HepG2 (cell line): Measurements from ENCODE around the gene KTN1. TPM values are rescaled to one million over a fixed set of nuclear protein-coding genes. Genes with fewer than 3 reads are reported as not detected.

ENCODE experiments used
- FOXA1 ChIP-seq, 2 experiments: fragments of 450-650 bp in 1 of 2; sonication (generic) in 1 of 2; formaldehyde crosslinking in 1 of 2; IDR thresholded peaks; 2 replicates each; pipeline versions ENCODE4 v1.4.0 to v1.6.1; 2016 to 2020; ENCODE audit warnings: missing genetic modification reagents in 1 of 2
- FOXJ3 ChIP-seq: sonication (generic); formaldehyde crosslinking; IDR thresholded peaks from 2 replicates; pipeline ENCODE4 v1.4.0; 2020; ENCODE audit warnings: missing genetic modification reagents, mild to moderate bottlenecking, borderline replicate concordance
- MEF2D ChIP-seq: sonication (generic); formaldehyde crosslinking; IDR thresholded peaks from 2 replicates; pipeline ENCODE4 v1.5.1; 2020; ENCODE audit warnings: mild to moderate bottlenecking, missing genetic modification reagents
- PATZ1 ChIP-seq: sonication (generic); formaldehyde crosslinking; IDR thresholded peaks from 2 replicates; pipeline ENCODE4 v1.4.0; 2020; ENCODE audit warnings: missing genetic modification reagents
- PITX1 ChIP-seq: sonication (generic); formaldehyde crosslinking; IDR thresholded peaks from 2 replicates; pipeline ENCODE4 v1.5.1; 2020; ENCODE audit warnings: mild to moderate bottlenecking, missing genetic modification reagents
- PLRG1 ChIP-seq: fragments of 450-650 bp; conservative IDR thresholded peaks from 2 replicates; pipeline ENCODE4 v1.6.1; 2016
- RNF2 ChIP-seq: fragments of 450-650 bp; conservative IDR thresholded peaks from 2 replicates; pipeline ENCODE4 v1.6.1; 2016; ENCODE audit warnings: low read depth
- SRSF9 ChIP-seq: fragments of 200-400 bp; formaldehyde crosslinking; IDR thresholded peaks from 2 replicates; pipeline ENCODE4 v1.6.1; 2018; ENCODE audit warnings: borderline replicate concordance, mild to moderate bottlenecking, low read depth, low read length; ENCODE audit not compliant: insufficient read depth, poor library complexity, severe bottlenecking
- ZNF142 ChIP-seq: sonication (generic); formaldehyde crosslinking; IDR thresholded peaks from 2 replicates; pipeline ENCODE4 v1.4.0; 2020; ENCODE audit warnings: missing genetic modification reagents
- ZNF18 ChIP-seq: sonication (generic); formaldehyde crosslinking; IDR thresholded peaks from 2 replicates; pipeline ENCODE4 v1.8.0; 2022; ENCODE audit warnings: mild to moderate bottlenecking, missing genetic modification reagents; ENCODE audit not compliant: insufficient replicate concordance
- ZNF460 ChIP-seq: sonication (generic); formaldehyde crosslinking; IDR thresholded peaks from 2 replicates; pipeline ENCODE4 v1.5.1; 2020; ENCODE audit warnings: missing genetic modification reagents, mild to moderate bottlenecking, borderline replicate concordance
- ZNF547 ChIP-seq: sonication (generic); formaldehyde crosslinking; IDR thresholded peaks from 2 replicates; pipeline ENCODE4 v1.5.1; 2020; ENCODE audit warnings: mild to moderate bottlenecking, missing genetic modification reagents
- polyA plus RNA-seq, 8 experiments: library from polyadenylated mRNA; depleted of rRNA in 3 of 8; stranded (reverse) in 7 of 8; unstranded in 1 of 8; fragments of >200 nt; fragmentation: Illumina TruSeq in 4 of 8; extraction: Trizol in 4 of 8; gene quantifications; 2 replicates each; pipeline versions ENCODE4 v1.2.1 to v1.2.3, GENCODE V29; 2011 to 2016; ENCODE audit warnings: low read depth in 4 of 8, missing spikeins in 1 of 8, mixed read lengths in 1 of 8; ENCODE audit not compliant: insufficient read depth in 1 of 8
- total RNA-seq, 5 experiments: library from RNA; depleted of rRNA; stranded (reverse); fragments of >200 nt; fragmentation: Illumina TruSeq; extraction: Trizol; gene quantifications; 2 replicates each; pipeline ENCODE4 v1.2.3, GENCODE V29; 2016; ENCODE audit warnings: low read depth in 1 of 5
- TF ChIP-seq, protein P1 (sequence below): sonication (generic); formaldehyde crosslinking; IDR thresholded peaks from 2 replicates; pipeline ENCODE4 v1.4.0; 2020; ENCODE audit warnings: missing genetic modification reagents
- TF ChIP-seq, protein P2 (sequence below): sonication (generic); formaldehyde crosslinking; IDR thresholded peaks from 2 replicates; pipeline ENCODE4 v1.5.1; 2020; ENCODE audit warnings: missing genetic modification reagents, mild to moderate bottlenecking, borderline replicate concordance

The KTN1 gene
- total and polyA plus RNA-seq, 2 of the 13 experiments (the other 11 are each of a cell fraction or from before 2014, with no cell fraction given) = 60.6 to 169 TPM

- TF ChIP-seq ZNF460 (CRISPR knock-in tag) (no peak), PLRG1 (no peak), SRSF9 (no peak), PATZ1 (CRISPR knock-in tag) (peak; percentile 53), FOXA1 (IDR thresholded peaks at IDR 0.05) (no peak), FOXA1 (CRISPR knock-in tag; IDR thresholded peaks at IDR 0.05) (no peak), FOXJ3 (CRISPR knock-in tag) (no peak), ZNF547 (CRISPR knock-in tag) (0 out of 2 replicates have a peak, but pooled peaks have one; percentile 54), MEF2D (peak; percentile 78), RNF2 (0 out of 2 replicates have a peak, but pooled peaks have one; percentile 23), ZNF142 (CRISPR knock-in tag) (no peak), PITX1 (CRISPR knock-in tag) (0 out of 2 replicates have a peak, but pooled peaks have one; percentile 15), ZNF18 (no peak)
- TF ChIP-seq, protein P1, sequence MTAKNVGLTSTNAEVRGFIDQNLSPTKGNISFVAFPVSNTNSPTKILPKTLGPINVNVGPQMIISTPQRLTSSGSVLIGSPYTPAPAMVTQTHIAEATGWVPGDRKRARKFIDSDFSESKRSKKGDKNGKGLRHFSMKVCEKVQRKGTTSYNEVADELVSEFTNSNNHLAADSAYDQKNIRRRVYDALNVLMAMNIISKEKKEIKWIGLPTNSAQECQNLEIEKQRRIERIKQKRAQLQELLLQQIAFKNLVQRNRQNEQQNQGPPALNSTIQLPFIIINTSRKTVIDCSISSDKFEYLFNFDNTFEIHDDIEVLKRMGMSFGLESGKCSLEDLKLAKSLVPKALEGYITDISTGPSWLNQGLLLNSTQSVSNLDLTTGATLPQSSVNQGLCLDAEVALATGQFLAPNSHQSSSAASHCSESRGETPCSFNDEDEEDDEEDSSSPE (CRISPR knock-in tag) = 0 out of 2 replicates have a peak, but pooled peaks have one; percentile 9
- TF ChIP-seq, protein P2, sequence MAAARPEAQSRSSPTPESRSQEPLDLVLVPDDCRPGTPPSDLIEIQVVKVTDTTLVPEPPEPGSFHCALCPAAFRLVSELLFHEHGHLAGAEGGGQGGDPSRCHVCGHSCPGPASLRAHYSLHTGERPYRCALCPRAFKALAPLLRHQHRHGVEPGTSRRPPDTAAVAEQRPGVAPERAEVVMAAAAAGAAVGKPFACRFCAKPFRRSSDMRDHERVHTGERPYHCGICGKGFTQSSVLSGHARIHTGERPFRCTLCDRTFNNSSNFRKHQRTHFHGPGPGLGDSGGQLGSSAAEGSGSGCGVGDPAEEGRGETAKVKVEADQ (CRISPR knock-in tag) = no peak
These were observed 699 bp downstream of the KTN1 start (continued) for GRCh38 chr14:55580470-55581341.
